Endodermal cell (in vitro differentiated cells): Measurements from ENCODE around the gene FBXW4. TPM values are rescaled to one million over a fixed set of nuclear protein-coding genes. Genes with fewer than 3 reads are reported as not detected.

Source experiments
- DNase-seq: peaks from one replicate; pipeline ENCODE4 v3.0.0-alpha.2; 2017
- H3K27ac ChIP-seq: 2 replicates; pipeline ENCODE4 v1.5.1; 2013; ENCODE audit warnings: mild to moderate bottlenecking, low read depth, low read length, moderate library complexity
- H3K27me3 ChIP-seq: 2 replicates; pipeline ENCODE4 v1.6.1; 2013; ENCODE audit warnings: mild to moderate bottlenecking, low read length, moderate library complexity; ENCODE audit not compliant: insufficient read depth, control insufficient read depth, poor library complexity, severe bottlenecking
- H3K36me3 ChIP-seq: 2 replicates; pipeline ENCODE4 v1.7.0; 2013; ENCODE audit warnings: mild to moderate bottlenecking, low read length, moderate library complexity; ENCODE audit not compliant: control insufficient read depth, insufficient read depth
- H3K4me1 ChIP-seq: one replicate; pipeline ENCODE4 v1.7.0; 2013; ENCODE audit warnings: low read length; ENCODE audit not compliant: control insufficient read depth, insufficient read depth
- H3K4me3 ChIP-seq: 2 replicates; pipeline ENCODE4 v1.5.1; 2013; ENCODE audit warnings: mild to moderate bottlenecking, low read length, moderate library complexity
- H3K9ac ChIP-seq: 2 replicates; pipeline ENCODE4 v1.6.1; 2013; ENCODE audit warnings: mild to moderate bottlenecking, low read length, moderate library complexity; ENCODE audit not compliant: poor library complexity, severe bottlenecking; ENCODE audit errors: extremely low read depth
- H3K9me3 ChIP-seq: 2 replicates; pipeline ENCODE4 v1.6.1; 2013; ENCODE audit warnings: mild to moderate bottlenecking, low read length, moderate library complexity; ENCODE audit not compliant: control insufficient read depth
- H3K27ac Mint-ChIP-seq: 2 replicates; pipeline ENCODE4 v1.8.0; 2020; ENCODE audit warnings: mixed read lengths
- H3K27me3 Mint-ChIP-seq: 2 replicates; pipeline ENCODE4 v1.8.0; 2021; ENCODE audit warnings: mild to moderate bottlenecking, mixed read lengths; ENCODE audit not compliant: insufficient read depth
- H3K36me3 Mint-ChIP-seq: 2 replicates; pipeline ENCODE4 v1.8.0; 2020; ENCODE audit warnings: low read depth, mixed read lengths
- H3K4me1 Mint-ChIP-seq: 2 replicates; pipeline ENCODE4 v1.8.0; 2020; ENCODE audit warnings: mixed read lengths
- H3K4me3 Mint-ChIP-seq: 2 replicates; pipeline ENCODE4 v1.8.0; 2020; ENCODE audit warnings: mild to moderate bottlenecking, moderate library complexity, mixed read lengths
- H3K9me3 Mint-ChIP-seq: 2 replicates; pipeline ENCODE4 v1.8.0; 2020; ENCODE audit warnings: mild to moderate bottlenecking, mixed read lengths
- CTCF ChIP-seq: fragments of 200-600 bp; sonication (generic); conservative IDR thresholded peaks from 2 replicates; pipeline ENCODE4 v1.5.0; 2021; ENCODE audit warnings: antibody characterized with exemption, mild to moderate bottlenecking
- WGBS, 2 experiments: methylation state at CpG; one replicate each; pipeline versions ENCODE4 v1.1.5 to v1.1.7; 2013; ENCODE audit warnings: missing lambda C conversion rate in 2 of 2, mixed read lengths in 1 of 2; ENCODE audit not compliant: insufficient coverage in 1 of 2, insufficient read length in 1 of 2; 5-methylcytosine and 5-hydroxymethylcytosine counted together
- long read RNA-seq, 4 experiments: library from polyadenylated mRNA in 2 of 4; library from RNA in 1 of 4; library from capped mRNA in 1 of 4; stranded (forward) in 3 of 4; unstranded in 1 of 4; transcript quantifications; one replicate each; pipeline ENCODE4 v2.0.0, GENCODE V29; 2020 to 2021; ENCODE audit warnings: inconsistent platforms in 1 of 4
- polyA plus RNA-seq, 2 experiments: library from polyadenylated mRNA; stranded (reverse); fragments of 50-300 nt; gene quantifications; one replicate each; pipeline ENCODE4 v1.2.3, GENCODE V29; 2013
- total RNA-seq, 2 donors: library from RNA; stranded (reverse); fragmentation: NEBNext Ultra II Directional in 1 of 2; extraction: Animal tissue kit (Norgen Biotek cat#: 25700) in 1 of 2; gene quantifications; 2 replicates in 1 of 2; 3 replicates in 1 of 2; pipeline ENCODE4 v1.2.1, GENCODE V29; 2021

FBXW4 gene
- 10 to 100 TPM; 63.8 to 70.9 TPM for total RNA-seq
- polyA plus RNA-seq (2013, experiment 1 of 2) = 15.5 TPM
- 16.8 TPM for polyA plus RNA-seq (2013, experiment 2 of 2)
- long read RNA-seq, experiment 1, partial matches to known transcripts = 9 of 28 reads
- long read RNA-seq, experiment 1, other reads (novel, unspliced or antisense) = 19 of 28 reads
- long read RNA-seq, experiment 2, transcript FBXW4-201 (9 exons, 2,483 nt) = major isoform, 38 of 58 reads
- long read RNA-seq, experiment 2, partial matches to known transcripts = 11 of 58 reads
- long read RNA-seq, experiment 2, other reads (novel, unspliced or antisense) = 8 of 58 reads
- long read RNA-seq, experiment 3, partial matches to known transcripts = 5 of 12 reads
- long read RNA-seq, experiment 3, other reads (novel, unspliced or antisense) = 5 of 12 reads
- long read RNA-seq, experiment 4, partial matches to known transcripts = 1 of 10 reads
- long read RNA-seq, experiment 4, other reads (novel, unspliced or antisense) = 6 of 10 reads

- Mint-ChIP-seq H3K4me1 (peaks cover 25% of the 10 kb centered on the region), H3K36me3 (no peaks in the 10 kb centered on the region), H3K9me3 (no peaks in the 10 kb centered on the region), H3K27me3 (no peaks in the 10 kb centered on the region), H3K27ac (peak within 1 kb of the TSS; percentile 97), H3K4me3 (peak within 1 kb of the TSS; percentile 88)
- peaks cover 4% of the 10 kb centered on the region for H3K36me3 ChIP-seq
- DNase-seq = peak; percentile 86
- peak within 1 kb of the TSS; percentile 67 for H3K9ac ChIP-seq
- H3K27ac ChIP-seq = peak within 1 kb of the TSS; percentile 71
- H3K4me1 ChIP-seq = peaks cover 20% of the 10 kb centered on the region
- H3K4me3 ChIP-seq = peak within 1 kb of the TSS; percentile 87
- no peaks in the 10 kb centered on the region for H3K9me3 ChIP-seq
- no peak for TF ChIP-seq CTCF
- WGBS, 2 experiments = 5 to 8% methylated on average over 42 to 70 of the region's 70 CpGs
- no peaks in the 10 kb centered on the region for H3K27me3 ChIP-seq
Observed at GRCh38 chr10:101694674-101695403, at the start of gene FBXW4. Gene FBXW4, minus strand, starts transcription at chr10:101695170. Its CDS starts 65 bp downstream, at chr10:101695105.

DNA sequence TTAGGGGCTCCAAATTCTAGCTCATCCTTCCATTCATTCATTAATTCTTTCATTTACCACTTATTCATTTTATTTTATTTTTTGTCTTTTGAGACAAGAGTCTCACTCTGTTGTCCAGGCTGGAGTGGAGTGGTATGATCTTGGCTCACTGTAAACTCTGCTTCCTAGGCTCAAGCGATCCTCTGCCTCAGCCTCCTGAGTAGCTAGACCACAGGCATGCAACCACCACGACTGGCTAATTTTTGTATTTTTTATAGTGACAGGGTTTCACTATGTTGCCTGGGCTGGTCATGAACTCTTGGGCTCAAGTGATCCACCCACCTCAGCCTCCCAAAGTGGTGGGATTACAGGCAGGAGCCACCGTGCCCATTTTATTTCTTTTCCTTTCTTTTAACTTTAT is 49.3 kb upstream of the FBXW4 start:
- Histone ChIP-seq H3K4me1 (peaks cover 12% of the 10 kb centered on the region), H3K36me3 (no peaks in the 10 kb centered on the region), H3K9me3 (no peaks in the 10 kb centered on the region), H3K9ac (no peak overlapping the region), H3K27me3 (no peaks in the 10 kb centered on the region), H3K4me3 (no peak overlapping the region), H3K27ac (no peak overlapping the region)
- TF ChIP-seq CTCF = no peak
- H3K9me3 Mint-ChIP-seq = no peaks in the 10 kb centered on the region
- H3K4me3 Mint-ChIP-seq = no peak overlapping the region
- H3K4me1 Mint-ChIP-seq = peaks cover 25% of the 10 kb centered on the region
- DNase-seq = no peak
- H3K27me3 Mint-ChIP-seq = peaks cover 8% of the 10 kb centered on the region
- H3K27ac Mint-ChIP-seq = no peak overlapping the region
- WGBS, 2 experiments = 94 to 96% methylated on average over 2 to 3 of the region's 3 CpGs
- no peaks in the 10 kb centered on the region for H3K36me3 Mint-ChIP-seq

DNA sequence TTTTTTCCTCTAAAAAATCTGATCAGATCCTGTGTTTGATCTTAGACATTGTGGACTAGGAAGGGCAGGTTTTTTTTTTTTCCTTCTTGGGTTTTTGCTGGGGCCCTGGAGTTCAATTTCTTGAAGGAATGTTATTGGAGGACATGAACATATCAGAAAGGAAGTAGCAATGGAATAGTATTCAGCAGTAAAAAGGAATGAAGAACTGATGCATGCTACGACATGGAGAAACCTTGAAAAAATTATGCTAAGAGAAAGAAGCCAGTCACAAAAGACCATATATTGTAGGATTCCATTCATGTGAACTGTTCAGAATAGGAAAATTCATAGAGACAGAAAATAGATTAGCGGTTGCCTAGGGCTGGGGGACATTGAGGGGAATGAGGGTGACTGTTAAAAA is 47.0 kb upstream of the FBXW4 start:
- no peaks in the 10 kb centered on the region for H3K27me3 ChIP-seq
- no peaks in the 10 kb centered on the region for H3K9me3 ChIP-seq
- WGBS, 2 experiments = 49 to 50% methylated on average over 2 of the region's 2 CpGs
- Mint-ChIP-seq H3K27me3 (peaks cover 8% of the 10 kb centered on the region), H3K4me3 (no peak overlapping the region), H3K36me3 (no peaks in the 10 kb centered on the region), H3K27ac (no peak overlapping the region), H3K9me3 (no peaks in the 10 kb centered on the region), H3K4me1 (peaks cover 12% of the 10 kb centered on the region)
- no peak overlapping the region for H3K4me3 ChIP-seq
- no peak for TF ChIP-seq CTCF
- H3K9ac ChIP-seq = no peak overlapping the region
- no peaks in the 10 kb centered on the region for H3K4me1 ChIP-seq
- no peak for DNase-seq
- no peak overlapping the region for H3K27ac ChIP-seq
- H3K36me3 ChIP-seq = no peaks in the 10 kb centered on the region
